Measurements from ENCODE around the gene MID1IP1.

MID1IP1 gene, protein sequence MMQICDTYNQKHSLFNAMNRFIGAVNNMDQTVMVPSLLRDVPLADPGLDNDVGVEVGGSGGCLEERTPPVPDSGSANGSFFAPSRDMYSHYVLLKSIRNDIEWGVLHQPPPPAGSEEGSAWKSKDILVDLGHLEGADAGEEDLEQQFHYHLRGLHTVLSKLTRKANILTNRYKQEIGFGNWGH
- 57.3 to 101 (median 85.6) reads per million in 3 donors for total RNA-seq

DNA sequence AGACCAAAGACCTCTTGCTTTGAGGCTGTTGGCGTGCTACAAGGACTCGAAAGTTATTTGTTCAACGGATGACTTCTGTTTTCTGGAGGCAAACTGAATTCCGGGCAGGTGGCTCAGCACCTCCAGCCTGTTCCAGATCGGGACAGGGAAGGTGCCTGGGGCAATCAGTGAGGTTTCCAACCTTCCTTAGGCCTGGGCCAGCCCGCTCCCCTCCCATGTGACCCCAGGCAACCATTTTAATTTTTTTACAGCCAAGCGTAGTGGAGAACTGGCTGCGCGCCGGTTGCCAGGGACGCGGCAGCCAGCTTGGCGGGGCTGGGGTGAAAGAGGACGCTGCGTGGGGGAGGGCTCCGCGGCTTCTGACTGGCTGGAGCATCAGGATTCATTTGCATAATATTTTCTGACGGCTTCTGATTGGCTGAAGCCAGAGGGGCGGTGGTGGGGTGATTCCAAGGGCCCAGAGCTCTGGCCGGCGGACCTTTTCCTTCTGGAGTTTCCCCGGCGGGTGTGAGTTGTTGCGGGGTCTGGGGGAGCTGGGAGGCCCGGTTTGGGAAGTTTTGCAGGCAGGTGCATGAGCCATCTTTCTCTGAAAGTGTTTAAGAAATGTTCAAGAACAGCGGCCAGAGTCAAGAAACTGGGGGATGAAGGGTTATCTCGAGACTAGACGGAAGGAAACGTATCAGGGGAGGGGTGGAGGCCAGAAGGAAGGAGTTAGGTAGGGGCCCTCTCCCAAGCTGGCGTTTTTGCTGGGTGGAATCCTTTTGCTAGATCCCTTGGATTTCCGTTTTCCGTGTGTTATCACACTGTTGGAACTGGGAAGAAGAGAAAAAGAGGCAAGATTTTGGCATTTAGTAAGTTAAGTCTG lies at the start of gene MID1IP1:
Gene MID1IP1, plus strand, starts transcription at position 479 of the 865 bp plus-strand sequence. CDS start 3,488 bp downstream, outside the sequence.
- H3K4me3 ChIP-seq (ENCODE audit: insufficient read depth, low read depth, low read length, poor library complexity, severe bottlenecking): peak within 1 kb of the TSS; percentile 49
- no peaks in the 10 kb centered on the region for H3K4me1 ChIP-seq (ENCODE audit: control insufficient read depth, insufficient read depth, low read length, poor library complexity, severe bottlenecking)
- peak; percentile 56 to 69 (median 67) for DNase-seq
- peak within 1 kb of the TSS; percentile 84 for H3K27ac ChIP-seq (ENCODE audit: insufficient read depth, low read length, poor library complexity, severe bottlenecking)
- no peaks in the 10 kb centered on the region for H3K36me3 ChIP-seq (ENCODE audit: control insufficient read depth, insufficient read depth, low read length)
- H3K27me3 ChIP-seq (replicated peaks; ENCODE audit: control insufficient read depth, insufficient read depth, low read length, poor library complexity, severe bottlenecking): no peaks in the 10 kb centered on the region
- H3K9me3 ChIP-seq (ENCODE audit: control insufficient read depth, low read length): no peaks in the 10 kb centered on the region

DNA sequence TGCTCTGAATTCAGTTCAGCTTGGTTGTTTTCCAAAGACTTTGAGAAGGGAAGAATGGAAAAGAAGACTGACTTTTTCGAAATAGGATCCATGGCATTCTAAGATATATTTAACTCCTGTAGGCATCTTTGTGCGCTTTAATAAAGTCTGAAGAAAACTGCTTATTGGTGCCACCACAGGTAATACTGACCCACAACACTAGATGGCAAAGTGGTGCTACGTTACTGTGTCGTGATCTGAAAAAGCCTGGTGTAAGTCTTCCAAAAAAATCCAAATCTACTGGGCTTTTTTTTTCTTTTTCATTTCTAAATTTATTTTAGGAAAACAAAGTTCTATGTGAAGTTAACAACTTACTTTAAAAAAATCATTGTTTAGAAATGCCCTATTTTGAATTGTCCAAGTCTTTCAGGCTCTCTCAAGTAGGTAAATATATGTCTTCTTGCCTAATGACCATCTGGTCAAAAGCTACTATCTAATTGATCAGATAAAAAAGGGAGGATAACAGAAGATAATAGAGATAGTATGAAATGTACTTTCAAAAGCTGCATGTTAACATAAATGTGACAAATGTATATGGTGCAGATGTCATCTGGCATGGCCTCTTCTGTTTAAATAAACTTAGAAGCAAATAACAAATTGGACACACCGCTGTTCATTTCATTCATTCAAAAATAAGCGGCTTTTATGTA lies 47.0 kb upstream of the MID1IP1 start:
- Histone ChIP-seq H3K9me3 (ENCODE audit: control insufficient read depth, low read length) (no peaks in the 10 kb centered on the region), H3K27ac (ENCODE audit: insufficient read depth, low read length, poor library complexity, severe bottlenecking) (no peak overlapping the region), H3K4me3 (ENCODE audit: insufficient read depth, low read depth, low read length, poor library complexity, severe bottlenecking) (no peak overlapping the region), H3K27me3 (replicated peaks; ENCODE audit: control insufficient read depth, insufficient read depth, low read length, poor library complexity, severe bottlenecking) (no peaks in the 10 kb centered on the region), H3K4me1 (ENCODE audit: control insufficient read depth, insufficient read depth, low read length, poor library complexity, severe bottlenecking) (no peaks in the 10 kb centered on the region), H3K36me3 (ENCODE audit: control insufficient read depth, insufficient read depth, low read length) (no peaks in the 10 kb centered on the region)
- no peak for DNase-seq

DNA sequence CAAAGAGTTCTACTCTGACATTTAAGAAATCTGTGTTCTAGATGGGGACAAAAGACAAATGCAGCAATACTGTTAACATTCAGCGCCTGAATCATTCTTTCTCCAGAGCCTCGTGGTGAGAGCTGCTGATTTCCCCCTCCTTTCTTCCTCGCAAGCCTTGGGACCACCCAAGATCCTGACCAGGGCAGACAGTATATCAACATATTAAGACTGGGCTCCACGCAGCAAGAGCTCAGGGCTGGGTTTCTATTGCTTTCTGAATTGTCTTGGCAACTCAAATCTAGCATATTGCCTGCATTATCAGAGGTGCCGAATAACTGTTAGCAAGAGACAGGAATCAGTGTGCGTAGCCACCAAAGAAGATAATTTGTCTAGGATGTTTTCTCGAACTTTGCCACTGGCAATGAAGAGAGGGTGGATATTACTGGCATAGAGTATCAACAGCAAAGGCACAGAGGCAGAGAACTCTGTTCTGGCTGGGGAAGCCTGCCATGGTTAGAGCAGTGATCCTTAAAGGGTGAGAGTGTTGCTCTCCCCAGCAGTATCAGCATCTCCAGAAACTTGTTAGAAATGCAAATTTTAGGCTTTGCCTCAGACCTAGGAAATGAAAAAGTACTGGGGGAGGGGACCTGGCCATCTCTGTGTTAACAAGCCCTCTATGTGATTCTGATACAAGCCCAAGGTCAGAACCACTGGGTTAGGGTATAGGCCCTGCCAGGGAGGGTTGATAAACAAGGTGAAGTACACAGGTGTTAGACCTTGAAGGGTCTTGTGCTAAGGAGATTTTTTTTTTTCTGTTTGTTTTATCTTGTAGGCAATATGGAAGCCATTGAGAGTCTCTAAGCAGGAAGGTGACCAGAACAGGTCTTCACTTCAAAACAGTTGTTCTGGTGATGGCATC lies 46.2 kb upstream of the MID1IP1 start:
- Histone ChIP-seq H3K36me3 (ENCODE audit: control insufficient read depth, insufficient read depth, low read length) (no peaks in the 10 kb centered on the region), H3K4me1 (ENCODE audit: control insufficient read depth, insufficient read depth, low read length, poor library complexity, severe bottlenecking) (no peaks in the 10 kb centered on the region), H3K4me3 (ENCODE audit: insufficient read depth, low read depth, low read length, poor library complexity, severe bottlenecking) (no peak overlapping the region), H3K9me3 (ENCODE audit: control insufficient read depth, low read length) (no peaks in the 10 kb centered on the region), H3K27ac (ENCODE audit: insufficient read depth, low read length, poor library complexity, severe bottlenecking) (no peak overlapping the region), H3K27me3 (replicated peaks; ENCODE audit: control insufficient read depth, insufficient read depth, low read length, poor library complexity, severe bottlenecking) (no peaks in the 10 kb centered on the region)
- DNase-seq: no peak

DNA sequence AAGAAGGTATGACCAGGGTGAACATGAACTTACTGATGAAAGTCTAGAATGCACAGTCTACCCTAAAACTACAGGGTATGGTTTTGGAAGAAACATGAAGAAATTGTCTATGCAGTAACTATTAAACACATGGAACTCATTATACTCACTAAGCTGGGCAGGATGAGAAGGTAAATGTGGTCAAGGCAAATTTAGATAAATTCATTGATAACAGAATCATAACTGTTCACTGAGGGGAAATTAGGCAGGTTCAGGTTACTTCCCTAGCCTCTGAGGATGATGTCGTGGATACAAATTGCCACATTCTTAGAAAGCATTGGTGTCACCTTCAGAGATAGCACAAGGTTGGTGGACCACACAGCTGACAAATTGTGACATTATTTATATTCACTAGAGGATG lies 40.4 kb upstream of the MID1IP1 start:
- Histone ChIP-seq H3K9me3 (ENCODE audit: control insufficient read depth, low read length) (no peaks in the 10 kb centered on the region), H3K4me3 (ENCODE audit: insufficient read depth, low read depth, low read length, poor library complexity, severe bottlenecking) (no peak overlapping the region), H3K27me3 (replicated peaks; ENCODE audit: control insufficient read depth, insufficient read depth, low read length, poor library complexity, severe bottlenecking) (no peaks in the 10 kb centered on the region), H3K4me1 (ENCODE audit: control insufficient read depth, insufficient read depth, low read length, poor library complexity, severe bottlenecking) (no peaks in the 10 kb centered on the region), H3K36me3 (ENCODE audit: control insufficient read depth, insufficient read depth, low read length) (no peaks in the 10 kb centered on the region), H3K27ac (ENCODE audit: insufficient read depth, low read length, poor library complexity, severe bottlenecking) (no peak overlapping the region)
- DNase-seq: no peak

DNA sequence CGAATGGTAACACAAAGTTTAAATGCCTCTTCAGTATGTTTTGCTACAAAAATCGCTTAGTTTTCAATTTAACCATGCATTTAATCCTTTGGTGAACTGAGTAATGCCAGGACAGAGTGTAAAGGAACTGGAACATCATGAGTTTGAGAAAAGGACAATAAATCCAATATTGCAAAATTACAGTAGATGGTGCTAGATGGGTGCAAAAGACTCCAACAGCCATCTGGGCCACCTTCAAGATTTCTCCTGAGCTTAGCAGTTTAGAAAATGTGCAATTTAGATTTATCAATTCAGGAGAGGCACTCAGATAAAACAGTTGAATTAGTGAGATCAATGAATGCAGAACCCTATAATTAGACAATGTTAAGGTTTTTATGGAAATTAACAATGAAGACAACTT lies 33.2 kb upstream of the MID1IP1 start:
- DNase-seq: no peak
- H3K4me3 ChIP-seq (ENCODE audit: insufficient read depth, low read depth, low read length, poor library complexity, severe bottlenecking): no peak overlapping the region

DNA sequence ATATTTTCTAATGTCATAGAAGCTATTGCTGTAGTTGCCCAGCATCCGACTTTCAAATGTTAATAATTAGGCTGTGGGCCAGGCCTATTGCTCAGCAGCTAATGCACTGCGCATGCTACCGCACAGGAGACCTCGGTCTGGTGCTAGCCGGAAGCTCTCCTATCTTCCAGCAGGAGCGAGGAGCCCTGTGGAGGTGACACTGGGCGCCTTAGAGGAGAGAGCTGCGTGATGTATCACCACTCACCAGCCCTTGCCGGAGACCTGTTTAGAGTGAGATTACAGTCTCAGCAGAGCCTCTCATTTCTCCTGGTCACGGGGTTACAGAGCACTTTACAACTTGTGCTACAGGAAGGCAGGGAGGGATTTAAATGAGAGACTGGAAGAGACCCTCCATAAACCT lies 31.1 kb upstream of the MID1IP1 start:
- no peaks in the 10 kb centered on the region for H3K9me3 ChIP-seq (ENCODE audit: control insufficient read depth, low read length)
- no peak for DNase-seq
- H3K36me3 ChIP-seq (ENCODE audit: control insufficient read depth, insufficient read depth, low read length): no peaks in the 10 kb centered on the region
- H3K27ac ChIP-seq (ENCODE audit: insufficient read depth, low read length, poor library complexity, severe bottlenecking): no peak overlapping the region
- H3K4me1 ChIP-seq (ENCODE audit: control insufficient read depth, insufficient read depth, low read length, poor library complexity, severe bottlenecking): no peaks in the 10 kb centered on the region
- no peak overlapping the region for H3K4me3 ChIP-seq (ENCODE audit: insufficient read depth, low read depth, low read length, poor library complexity, severe bottlenecking)
- H3K27me3 ChIP-seq (replicated peaks; ENCODE audit: control insufficient read depth, insufficient read depth, low read length, poor library complexity, severe bottlenecking): no peaks in the 10 kb centered on the region

More for the DNA sequence above, 33.2 kb upstream of the MID1IP1 start:
- Histone ChIP-seq H3K4me1 (ENCODE audit: control insufficient read depth, insufficient read depth, low read length, poor library complexity, severe bottlenecking) (no peaks in the 10 kb centered on the region), H3K36me3 (ENCODE audit: control insufficient read depth, insufficient read depth, low read length) (no peaks in the 10 kb centered on the region), H3K9me3 (ENCODE audit: control insufficient read depth, low read length) (no peaks in the 10 kb centered on the region), H3K27me3 (replicated peaks; ENCODE audit: control insufficient read depth, insufficient read depth, low read length, poor library complexity, severe bottlenecking) (no peaks in the 10 kb centered on the region), H3K27ac (ENCODE audit: insufficient read depth, low read length, poor library complexity, severe bottlenecking) (no peak overlapping the region)

DNA sequence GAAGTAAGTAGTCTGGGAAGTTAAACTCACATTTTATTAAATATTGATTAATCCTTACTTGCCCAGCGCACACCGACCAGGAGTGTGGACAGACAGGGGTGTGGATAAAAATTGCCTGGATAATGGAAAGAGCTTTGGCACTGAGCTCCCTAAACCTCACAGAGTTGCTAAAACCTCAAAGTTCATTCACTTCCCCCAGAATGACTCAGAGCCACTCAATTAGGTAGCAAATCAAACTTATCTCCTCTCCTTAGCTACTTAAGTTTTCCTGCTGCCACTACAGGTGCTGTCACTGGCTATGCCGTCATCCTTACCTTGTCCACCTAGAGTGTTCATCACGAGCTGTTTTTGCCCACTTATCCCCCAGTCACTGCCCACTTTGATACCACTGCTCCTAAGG lies 27.0 kb upstream of the MID1IP1 start:
- Histone ChIP-seq H3K36me3 (ENCODE audit: control insufficient read depth, insufficient read depth, low read length) (no peaks in the 10 kb centered on the region), H3K9me3 (ENCODE audit: control insufficient read depth, low read length) (no peaks in the 10 kb centered on the region), H3K27ac (ENCODE audit: insufficient read depth, low read length, poor library complexity, severe bottlenecking) (no peak overlapping the region), H3K4me1 (ENCODE audit: control insufficient read depth, insufficient read depth, low read length, poor library complexity, severe bottlenecking) (no peaks in the 10 kb centered on the region), H3K4me3 (ENCODE audit: insufficient read depth, low read depth, low read length, poor library complexity, severe bottlenecking) (no peak overlapping the region), H3K27me3 (replicated peaks; ENCODE audit: control insufficient read depth, insufficient read depth, low read length, poor library complexity, severe bottlenecking) (no peaks in the 10 kb centered on the region)
- no peak for DNase-seq

DNA sequence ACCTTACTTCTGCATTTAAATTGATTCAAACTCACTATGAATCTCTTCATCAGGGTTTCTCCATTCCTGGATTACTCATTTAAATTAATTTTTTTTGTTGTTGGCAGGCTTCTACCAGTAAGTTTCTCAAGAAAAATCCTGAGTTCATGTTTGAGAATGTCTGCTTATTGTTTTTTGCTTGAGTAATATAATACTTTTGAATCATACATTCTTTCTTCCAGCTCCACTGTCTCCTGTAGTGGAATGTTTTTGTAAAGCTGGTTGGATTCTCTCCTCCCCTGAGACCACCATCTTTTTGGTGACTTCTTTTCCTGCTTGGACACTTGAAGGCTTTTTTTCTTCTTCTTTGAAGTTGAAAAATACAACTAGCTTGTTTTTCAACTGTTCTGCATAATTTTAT lies 4.3 kb upstream of the MID1IP1 start:
- no peak for DNase-seq
- no peak overlapping the region for H3K27ac ChIP-seq (ENCODE audit: insufficient read depth, low read length, poor library complexity, severe bottlenecking)
- no peaks in the 10 kb centered on the region for H3K9me3 ChIP-seq (ENCODE audit: control insufficient read depth, low read length)

DNA sequence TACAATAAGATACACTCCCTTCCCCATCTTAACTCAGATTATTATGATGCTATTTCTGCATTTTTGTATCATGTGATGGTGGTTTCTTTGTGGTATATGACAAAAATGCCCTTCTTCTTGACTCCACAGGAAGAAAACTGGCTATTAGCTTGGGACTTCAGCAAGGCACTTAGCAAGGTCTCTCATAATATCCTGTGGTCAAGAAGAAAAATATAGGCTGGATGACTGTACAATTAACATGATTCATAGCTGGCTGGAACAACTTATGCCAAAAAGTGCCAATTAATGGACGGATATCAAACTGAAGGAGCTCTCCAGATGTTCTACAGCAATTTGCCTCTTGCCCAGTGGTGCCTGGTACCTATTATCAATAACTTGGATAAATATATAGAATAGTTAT lies 2.3 kb upstream of the MID1IP1 start:
- H3K4me1 ChIP-seq (ENCODE audit: control insufficient read depth, insufficient read depth, low read length, poor library complexity, severe bottlenecking): no peaks in the 10 kb centered on the region
- no peaks in the 10 kb centered on the region for H3K27me3 ChIP-seq (replicated peaks; ENCODE audit: control insufficient read depth, insufficient read depth, low read length, poor library complexity, severe bottlenecking)
- no peaks in the 10 kb centered on the region for H3K36me3 ChIP-seq (ENCODE audit: control insufficient read depth, insufficient read depth, low read length)
- H3K4me3 ChIP-seq (ENCODE audit: insufficient read depth, low read depth, low read length, poor library complexity, severe bottlenecking): no peak overlapping the region
- H3K27ac ChIP-seq (ENCODE audit: insufficient read depth, low read length, poor library complexity, severe bottlenecking): no peak overlapping the region
- no peak for DNase-seq
- H3K9me3 ChIP-seq (ENCODE audit: control insufficient read depth, low read length): no peaks in the 10 kb centered on the region

More for the DNA sequence above, 4.3 kb upstream of the MID1IP1 start:
- Histone ChIP-seq H3K27me3 (replicated peaks; ENCODE audit: control insufficient read depth, insufficient read depth, low read length, poor library complexity, severe bottlenecking) (no peaks in the 10 kb centered on the region), H3K4me3 (ENCODE audit: insufficient read depth, low read depth, low read length, poor library complexity, severe bottlenecking) (no peak overlapping the region), H3K36me3 (ENCODE audit: control insufficient read depth, insufficient read depth, low read length) (no peaks in the 10 kb centered on the region), H3K4me1 (ENCODE audit: control insufficient read depth, insufficient read depth, low read length, poor library complexity, severe bottlenecking) (no peaks in the 10 kb centered on the region)
